Upper lobe of left lung (tissue), 6 donors: ENCODE data around the gene TRAPPC3. TPM values are rescaled to one million over a fixed set of nuclear protein-coding genes. Genes with fewer than 3 reads are reported as not detected.

Experiments used
- ATAC-seq, 2 donors: fragments of 200-7000 bp; cut with Tn5 transposase; one replicate each; pipeline ENCODE4 v1.9.1; 2022; ENCODE audit warnings: mild to moderate bottlenecking in 2 of 2, moderate library complexity in 2 of 2; ENCODE audit not compliant: low FRiP score in 2 of 2
- DNase-seq, 2 donors: peaks; one replicate each; pipeline ENCODE4 v3.0.0-alpha.2; 2019 to 2020
- H3K27ac ChIP-seq, 4 donors: fragments of 200-600 bp; sonication (generic); one replicate each; pipeline ENCODE4 v1.5.1; 2016 to 2019
- H3K27me3 ChIP-seq, 4 donors: fragments of 200-600 bp; sonication (generic); one replicate each; pipeline ENCODE4 v1.5.1; 2017 to 2019
- H3K36me3 ChIP-seq, 4 donors: fragments of 200-600 bp; sonication (generic); one replicate each; pipeline ENCODE4 v1.5.1; 2016 to 2019
- H3K4me1 ChIP-seq, 4 donors: fragments of 200-600 bp; sonication (generic); one replicate each; pipeline ENCODE4 v1.5.1; 2018 to 2019
- H3K4me3 ChIP-seq, 4 donors: fragments of 200-600 bp; sonication (generic); one replicate each; pipeline ENCODE4 v1.5.1; 2017 to 2019; ENCODE audit warnings: mild to moderate bottlenecking in 2 of 4, moderate library complexity in 1 of 4
- H3K9me3 ChIP-seq, 4 donors: fragments of 200-600 bp; sonication (generic); one replicate each; pipeline ENCODE4 v1.5.1; 2018 to 2019
- EP300 ChIP-seq, 4 donors: sonication (generic); formaldehyde crosslinking; IDR thresholded peaks; one replicate each; pipeline ENCODE4 v1.5.1; 2017; ENCODE audit warnings: antibody characterized with exemption in 4 of 4, control low read depth in 2 of 4
- POLR2A ChIP-seq, 4 donors: fragments of 450-650 bp; IDR thresholded peaks; one replicate each; pipeline ENCODE4 v1.5.1; 2016 to 2017; ENCODE audit warnings: antibody characterized with exemption in 4 of 4, mild to moderate bottlenecking in 2 of 4
- POLR2AphosphoS5 ChIP-seq, 2 donors: sonication (generic); formaldehyde crosslinking; IDR thresholded peaks; one replicate each; pipeline ENCODE4 v1.5.1; 2017; ENCODE audit warnings: antibody characterized with exemption in 2 of 2
- WGBS, 2 donors: methylation state at CpG; one replicate each; pipeline ENCODE4 v1.1.5; 2017 to 2018; 5-methylcytosine and 5-hydroxymethylcytosine counted together
- total RNA-seq, 6 donors: library from RNA; depleted of rRNA in 4 of 6; stranded (reverse); fragments of >200 nt in 4 of 6; gene quantifications; one replicate each; pipeline versions ENCODE4 v1.1.0 to v1.2.1, GENCODE V29; 2016 to 2021
- TF ChIP-seq, protein P1 (sequence below), 6 experiments: fragments of 450-650 bp in 4 of 6; fragments of 200-600 bp in 2 of 6; sonication (generic) in 2 of 6; IDR thresholded peaks; one replicate each; pipeline ENCODE4 v1.5.1; 2016 to 2019; ENCODE audit warnings: antibody characterized with exemption in 6 of 6
- donor health status: DM: no; HTN: no; CAD: no; lungs with moderate emphysema.
- donor health status: DM: no; HTN: yes; CAD: no; lungs with severe emphysema.

TRAPPC3 gene
- total RNA-seq, 6 donors from 2014 or later: 65.8 to 120 (median 75.5) TPM

DNA sequence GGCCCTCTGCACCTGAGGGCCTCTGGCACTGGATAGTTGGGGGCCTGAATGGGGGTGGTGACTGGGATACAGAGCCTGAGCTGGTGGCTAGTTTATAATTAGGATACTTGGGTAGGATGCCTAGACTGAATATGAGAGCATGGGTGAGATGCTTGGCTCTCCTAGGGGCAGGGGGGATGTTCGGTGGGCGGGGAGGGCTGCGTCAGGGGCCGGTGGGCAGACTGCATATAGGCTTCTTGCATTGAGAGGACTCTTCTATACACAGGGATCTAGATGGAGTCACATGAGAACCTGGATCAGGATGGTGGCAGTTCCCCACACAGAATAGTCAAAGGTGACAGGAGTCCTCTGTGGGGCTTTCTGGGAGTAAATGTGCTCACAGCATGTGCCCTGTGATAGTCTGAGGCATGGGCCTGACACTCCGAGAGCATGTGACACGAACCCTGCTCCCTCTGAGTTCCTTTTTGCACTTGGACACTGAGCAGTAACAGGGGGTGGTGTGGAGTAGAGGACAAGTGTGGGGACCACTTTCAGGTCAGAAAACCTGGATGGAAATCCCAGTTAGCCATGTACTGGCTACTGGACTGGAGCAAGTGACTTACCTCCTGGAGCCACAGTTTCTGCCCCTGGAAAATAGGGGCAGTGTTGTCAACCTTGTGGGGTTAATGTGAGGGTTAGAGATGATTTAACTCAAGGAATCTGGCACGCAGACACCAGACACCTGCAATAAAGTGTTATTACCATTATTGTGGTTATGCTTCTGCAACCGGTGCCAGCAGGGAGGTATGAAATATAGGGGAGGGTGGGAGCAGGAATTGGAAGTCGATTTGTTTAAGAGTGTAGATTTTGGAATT lies 8.9 kb upstream of the TRAPPC3 start:
- Histone ChIP-seq H3K9me3 (no peaks in the 10 kb centered on the region), H3K27ac (peak overlapping the region; percentile 99 to 100 (median 100)), H3K36me3 (no peaks in the 10 kb centered on the region), H3K27me3 (no peaks in the 10 kb centered on the region), H3K4me3 (peak overlapping the region in 3 of 4 donors; percentile 80 to 100 (median 98)), H3K4me1 (peaks cover 60 to 73% (median 70%) of the 10 kb centered on the region in 4 donors)
- ATAC-seq (no peak), DNase-seq (no peak)
- WGBS, 2 donors: 45 to 53% methylated on average over 8 to 9 of the region's 9 CpGs
- TF ChIP-seq, protein P1, sequence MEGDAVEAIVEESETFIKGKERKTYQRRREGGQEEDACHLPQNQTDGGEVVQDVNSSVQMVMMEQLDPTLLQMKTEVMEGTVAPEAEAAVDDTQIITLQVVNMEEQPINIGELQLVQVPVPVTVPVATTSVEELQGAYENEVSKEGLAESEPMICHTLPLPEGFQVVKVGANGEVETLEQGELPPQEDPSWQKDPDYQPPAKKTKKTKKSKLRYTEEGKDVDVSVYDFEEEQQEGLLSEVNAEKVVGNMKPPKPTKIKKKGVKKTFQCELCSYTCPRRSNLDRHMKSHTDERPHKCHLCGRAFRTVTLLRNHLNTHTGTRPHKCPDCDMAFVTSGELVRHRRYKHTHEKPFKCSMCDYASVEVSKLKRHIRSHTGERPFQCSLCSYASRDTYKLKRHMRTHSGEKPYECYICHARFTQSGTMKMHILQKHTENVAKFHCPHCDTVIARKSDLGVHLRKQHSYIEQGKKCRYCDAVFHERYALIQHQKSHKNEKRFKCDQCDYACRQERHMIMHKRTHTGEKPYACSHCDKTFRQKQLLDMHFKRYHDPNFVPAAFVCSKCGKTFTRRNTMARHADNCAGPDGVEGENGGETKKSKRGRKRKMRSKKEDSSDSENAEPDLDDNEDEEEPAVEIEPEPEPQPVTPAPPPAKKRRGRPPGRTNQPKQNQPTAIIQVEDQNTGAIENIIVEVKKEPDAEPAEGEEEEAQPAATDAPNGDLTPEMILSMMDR (IDR thresholded peaks at IDR 0.05): no peak

DNA sequence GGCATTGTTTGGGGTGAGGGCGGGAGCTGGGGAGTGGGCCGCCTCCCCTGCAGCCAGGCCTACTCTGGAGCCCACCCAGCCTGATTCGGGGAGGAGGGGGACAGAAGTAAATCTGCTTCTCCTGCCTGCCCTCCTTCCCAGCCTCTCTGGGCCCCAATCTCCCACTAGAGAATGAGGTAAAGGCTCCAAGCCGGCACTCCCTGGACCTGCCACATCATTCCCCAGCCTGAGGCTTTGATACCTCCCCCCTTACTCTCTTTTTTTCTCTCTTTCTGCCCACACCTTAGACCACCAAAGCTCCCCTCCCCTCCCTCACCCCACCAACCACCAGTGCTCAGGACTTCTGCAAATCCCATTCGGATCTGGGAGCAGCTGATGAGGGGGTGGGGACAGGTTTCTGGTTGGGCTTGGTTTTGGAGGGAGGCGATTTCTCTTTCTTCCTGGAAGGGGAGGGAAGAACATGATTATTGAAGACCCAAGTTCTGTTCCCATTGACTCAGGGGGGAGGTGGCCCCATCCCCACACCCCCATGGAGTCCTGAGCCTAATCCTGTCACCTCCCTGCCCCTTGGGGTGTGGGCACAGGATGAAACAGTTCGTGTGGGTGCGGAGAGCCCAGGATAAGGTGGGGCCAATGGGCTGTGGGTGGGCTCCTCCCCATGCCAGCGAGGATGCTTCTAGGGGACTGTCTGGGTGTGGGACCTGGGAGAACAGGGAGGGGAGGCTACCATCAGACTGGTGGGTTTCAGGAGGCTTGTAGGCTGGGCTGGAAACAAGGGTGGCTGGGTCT lies 8.0 kb upstream of the TRAPPC3 start:
- Histone ChIP-seq H3K36me3 (no peaks in the 10 kb centered on the region), H3K9me3 (no peaks in the 10 kb centered on the region), H3K4me1 (peaks cover 51 to 69% (median 64%) of the 10 kb centered on the region in 4 donors), H3K27me3 (no peaks in the 10 kb centered on the region), H3K4me3 (peak overlapping the region; percentile 80 to 100 (median 98)), H3K27ac (peak overlapping the region; percentile 99 to 100 (median 100))
- TF ChIP-seq POLR2AphosphoS5 (IDR thresholded peaks at IDR 0.05) (no peak), POLR2A (IDR thresholded peaks at IDR 0.05) (no peak), EP300 (IDR thresholded peaks at IDR 0.05) (no peak)
- TF ChIP-seq, protein P1 (IDR thresholded peaks at IDR 0.05): no peak
- ATAC-seq: no peak
- WGBS, 2 donors: 8% methylated on average over 9 of the region's 9 CpGs
- DNase-seq: peak in 1 of 2 donors; percentile 58

DNA sequence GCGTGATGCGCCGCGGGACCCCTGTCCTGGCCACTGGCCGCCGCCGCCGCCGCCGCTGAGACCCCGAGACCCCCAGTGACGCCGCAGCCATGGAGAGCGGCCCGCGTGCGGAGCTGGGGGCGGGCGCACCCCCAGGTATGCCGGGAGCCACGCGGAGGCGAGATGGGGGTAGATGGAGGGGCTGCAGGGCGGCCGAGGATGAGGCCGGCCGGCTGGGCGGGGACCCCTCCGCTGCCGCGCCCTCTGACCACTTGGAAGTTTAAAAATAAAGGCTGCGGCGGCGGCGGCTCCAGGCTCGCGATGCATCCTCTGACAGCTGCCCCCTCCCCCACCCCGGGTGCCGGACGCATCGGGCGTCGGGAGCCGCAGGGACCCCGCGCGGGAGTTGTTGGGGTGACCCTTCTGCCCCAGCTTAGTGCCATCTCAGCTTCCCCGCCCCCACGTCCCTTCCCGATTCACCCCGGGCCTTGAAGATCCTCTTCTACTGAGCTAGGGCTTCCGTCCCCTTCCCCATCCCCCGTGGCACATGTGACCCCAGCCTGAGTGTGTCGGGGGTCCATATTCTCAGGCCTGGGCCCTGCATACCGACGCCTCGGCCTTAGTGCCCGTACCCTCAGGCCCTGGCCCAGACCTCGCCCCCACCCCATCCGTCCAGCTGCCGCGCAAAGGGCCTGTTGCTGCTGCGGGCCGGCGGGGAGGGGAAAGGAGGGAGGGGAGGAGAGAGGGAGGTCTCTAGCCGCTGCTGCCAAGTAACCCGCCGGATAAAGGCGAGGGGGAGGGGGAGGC lies 7.2 kb upstream of the TRAPPC3 start:
- peaks cover 50 to 69% (median 64%) of the 10 kb centered on the region in 4 donors for H3K4me1 ChIP-seq
- DNase-seq (peak; percentile 76 to 90), ATAC-seq (peak; percentile 8 to 62)
- no peaks in the 10 kb centered on the region for H3K27me3 ChIP-seq
- TF ChIP-seq, protein P1 (IDR thresholded peaks at IDR 0.05): no peak
- TF ChIP-seq POLR2AphosphoS5 (IDR thresholded peaks at IDR 0.05): peak; percentile 50 to 84
- H3K27ac ChIP-seq: peak overlapping the region; percentile 99 to 100 (median 100)
- no peaks in the 10 kb centered on the region for H3K9me3 ChIP-seq
- no peaks in the 10 kb centered on the region for H3K36me3 ChIP-seq
- 1 to 2% methylated on average over 31 to 43 of the region's 69 CpGs for WGBS, 2 donors
- peak overlapping the region; percentile 80 to 100 (median 98) for H3K4me3 ChIP-seq

DNA sequence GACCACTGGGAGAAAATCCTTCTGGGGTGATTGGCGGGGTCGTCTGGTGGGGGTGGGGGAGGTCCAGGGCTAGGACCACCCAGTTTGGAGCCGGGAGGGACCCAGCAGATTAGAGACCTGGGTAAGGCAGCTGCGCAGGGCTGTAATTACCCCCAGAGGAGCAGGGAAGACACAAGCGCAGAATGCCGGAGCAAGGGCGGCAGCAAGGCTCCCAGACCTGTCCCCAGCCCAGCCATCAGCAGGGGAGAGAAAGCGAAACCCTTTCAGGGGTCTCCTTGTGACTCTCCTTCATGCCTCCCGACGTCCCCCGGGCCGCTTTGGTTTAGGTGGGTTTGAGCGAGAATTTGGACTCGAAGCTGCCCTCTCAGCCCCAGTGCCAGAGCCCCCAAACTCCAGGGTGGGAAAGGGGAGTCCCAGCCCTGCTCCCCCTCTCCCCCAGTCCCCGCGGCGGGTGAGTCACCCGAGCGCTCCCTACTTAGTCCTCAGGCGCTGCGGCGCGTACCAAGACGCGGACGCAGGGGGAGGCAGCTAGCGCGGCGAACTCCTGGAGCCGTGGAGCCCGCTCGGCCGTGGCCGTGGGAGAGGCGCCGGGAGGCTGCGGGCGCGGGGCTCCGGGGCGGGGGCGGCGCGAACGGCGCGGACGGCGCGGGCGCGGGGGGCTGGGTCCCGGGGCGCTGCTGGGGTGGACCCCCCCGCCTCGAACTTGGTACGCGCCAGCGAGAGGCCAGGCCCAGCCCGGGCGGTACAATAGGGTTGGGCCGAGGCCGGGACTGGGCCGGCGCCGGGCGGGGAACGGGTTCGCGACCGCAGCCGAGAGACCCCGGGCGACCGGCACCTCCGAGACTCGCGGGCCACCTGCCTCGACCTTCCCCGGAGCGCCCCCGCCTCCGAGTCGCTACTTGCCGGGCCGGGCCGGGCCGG lies 6.4 kb upstream of the TRAPPC3 start, which contains the start of gene MAP7D1:
MAP7D1 (plus strand) TSS at position 753 of the 921 bp plus-strand sequence. CDS start 258 bp downstream, outside the sequence.
- no peaks in the 10 kb centered on the region for H3K27me3 ChIP-seq
- no peaks in the 10 kb centered on the region for H3K36me3 ChIP-seq
- WGBS, 2 donors: 0 to 1% methylated on average over 18 to 27 of the region's 88 CpGs
- peak within 1 kb of the TSS; percentile 99 to 100 (median 100) for H3K27ac ChIP-seq
- H3K4me1 ChIP-seq: peaks cover 53 to 69% (median 63%) of the 10 kb centered on the region in 4 donors
- H3K4me3 ChIP-seq: peak within 1 kb of the TSS; percentile 80 to 100 (median 98)
- no peaks in the 10 kb centered on the region for H3K9me3 ChIP-seq
- TF ChIP-seq POLR2AphosphoS5 (IDR thresholded peaks at IDR 0.05): peak; percentile 46 to 95
- TF ChIP-seq, protein P1 (IDR thresholded peaks at IDR 0.05): peak in 3 of 6 experiments; percentile 4 to 13 (median 8)
- TF ChIP-seq POLR2A (IDR thresholded peaks at IDR 0.05): peak in 3 of 4 donors; percentile 78 to 94 (median 89)
- TF ChIP-seq EP300 (IDR thresholded peaks at IDR 0.05): no peak
- DNase-seq (peak; percentile 90 to 96), ATAC-seq (peak; percentile 84 to 90)
